ENCODE results near the gene OR5C1.

OR5C1 gene

DNA sequence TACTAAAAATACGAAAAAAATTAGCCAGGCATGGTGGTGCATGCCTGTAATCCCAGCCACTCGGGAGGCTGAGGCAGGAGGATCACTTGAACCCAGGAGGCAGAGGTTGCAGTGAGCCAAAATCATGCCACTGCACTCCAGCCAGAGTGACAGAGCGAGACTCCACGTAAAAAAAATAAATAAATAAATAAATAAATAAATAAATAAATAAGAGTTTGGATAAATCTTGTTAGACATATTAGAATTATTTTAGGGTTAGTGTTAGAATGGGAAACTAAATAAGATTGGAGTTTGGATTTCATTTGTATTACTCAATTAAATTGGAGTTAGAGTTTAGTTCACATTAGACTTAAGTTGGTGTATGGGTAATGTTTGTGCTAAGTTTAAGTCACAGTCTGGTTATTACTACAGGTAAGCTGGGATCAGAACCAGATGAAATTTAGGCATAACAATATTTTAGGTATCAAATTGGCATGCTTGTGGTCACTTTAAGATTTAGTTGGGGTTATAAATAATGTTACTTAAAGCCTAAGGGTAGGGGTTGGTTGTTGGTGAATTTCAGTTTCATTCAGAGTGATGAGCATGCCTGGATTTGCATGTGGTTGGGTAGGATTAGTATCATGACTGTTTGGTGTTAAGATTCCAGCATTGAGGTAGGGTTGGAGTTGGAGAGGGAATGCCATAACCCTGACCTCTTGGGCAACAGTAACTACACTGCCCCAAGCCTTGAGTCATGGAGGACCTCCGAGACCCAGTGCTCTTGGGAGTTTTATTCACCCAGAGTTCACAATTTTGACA, 3.3 kb downstream of the OR5C1 start:
- no peaks in the 10 kb centered on the region for H3K79me2 ChIP-seq (ENCODE audit: insufficient read depth, low read depth)
- H3K36me3 ChIP-seq (ENCODE audit: insufficient read depth) = no peaks in the 10 kb centered on the region
- TF ChIP-seq, protein P1, sequence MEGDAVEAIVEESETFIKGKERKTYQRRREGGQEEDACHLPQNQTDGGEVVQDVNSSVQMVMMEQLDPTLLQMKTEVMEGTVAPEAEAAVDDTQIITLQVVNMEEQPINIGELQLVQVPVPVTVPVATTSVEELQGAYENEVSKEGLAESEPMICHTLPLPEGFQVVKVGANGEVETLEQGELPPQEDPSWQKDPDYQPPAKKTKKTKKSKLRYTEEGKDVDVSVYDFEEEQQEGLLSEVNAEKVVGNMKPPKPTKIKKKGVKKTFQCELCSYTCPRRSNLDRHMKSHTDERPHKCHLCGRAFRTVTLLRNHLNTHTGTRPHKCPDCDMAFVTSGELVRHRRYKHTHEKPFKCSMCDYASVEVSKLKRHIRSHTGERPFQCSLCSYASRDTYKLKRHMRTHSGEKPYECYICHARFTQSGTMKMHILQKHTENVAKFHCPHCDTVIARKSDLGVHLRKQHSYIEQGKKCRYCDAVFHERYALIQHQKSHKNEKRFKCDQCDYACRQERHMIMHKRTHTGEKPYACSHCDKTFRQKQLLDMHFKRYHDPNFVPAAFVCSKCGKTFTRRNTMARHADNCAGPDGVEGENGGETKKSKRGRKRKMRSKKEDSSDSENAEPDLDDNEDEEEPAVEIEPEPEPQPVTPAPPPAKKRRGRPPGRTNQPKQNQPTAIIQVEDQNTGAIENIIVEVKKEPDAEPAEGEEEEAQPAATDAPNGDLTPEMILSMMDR (conservative IDR thresholded peaks at IDR 0.05; ENCODE audit: low read depth, low read length) = no peak
- H4K20me1 ChIP-seq (ENCODE audit: insufficient read depth) = no peaks in the 10 kb centered on the region
- H3K9ac ChIP-seq = no peak overlapping the region
- no peaks in the 10 kb centered on the region for H3K27me3 ChIP-seq (ENCODE audit: insufficient read depth, low read depth)
- no peak overlapping the region for H2AFZ ChIP-seq (ENCODE audit: low read depth)
- H3K4me3 ChIP-seq (IDR thresholded peaks at IDR 0.05; ENCODE audit: insufficient read depth, low read depth, low read length) = no peak overlapping the region
- peaks cover 8% of the 10 kb centered on the region for H3K4me1 ChIP-seq (ENCODE audit: low read depth, poor library complexity, severe bottlenecking)
- no peak overlapping the region for H3K27ac ChIP-seq
- no peak overlapping the region for H3K4me2 ChIP-seq

DNA sequence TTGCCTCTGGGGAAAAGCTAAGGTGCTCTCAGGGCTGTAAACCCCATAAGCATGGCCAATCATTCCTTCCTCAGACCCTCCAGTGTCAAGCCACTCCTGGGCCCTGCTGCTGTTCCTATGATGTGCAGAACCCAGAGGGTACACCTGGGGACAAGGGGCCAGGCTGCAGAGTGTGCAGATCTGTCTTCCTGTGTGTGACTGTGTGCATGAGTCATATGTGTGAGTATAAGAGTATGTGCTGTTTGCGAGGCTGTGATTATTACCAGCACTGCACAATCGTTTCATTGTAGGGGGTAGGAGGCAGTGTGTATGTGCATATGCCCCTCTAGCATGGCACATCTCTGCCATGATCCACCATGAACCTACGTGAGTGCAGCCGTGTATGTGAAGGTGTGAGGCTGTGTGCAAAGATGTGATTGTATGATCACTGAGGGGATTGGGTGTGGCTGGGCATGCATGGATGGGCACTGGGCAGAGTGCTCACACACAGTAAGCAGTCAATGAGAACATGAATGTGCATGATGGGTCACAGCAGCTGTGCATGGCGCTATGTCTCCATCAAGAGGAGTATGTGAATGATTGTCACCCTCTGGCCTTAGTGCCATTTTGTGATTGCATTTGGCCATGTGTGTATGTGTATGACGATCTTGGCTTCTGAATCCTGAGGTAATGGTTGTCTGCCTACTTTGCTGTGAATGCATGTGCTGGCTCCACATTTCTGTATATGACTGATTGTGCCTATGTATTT, 8.8 kb downstream of the OR5C1 start:
- no peaks in the 10 kb centered on the region for H4K20me1 ChIP-seq (ENCODE audit: insufficient read depth)
- H3K27ac ChIP-seq = no peak overlapping the region
- TF ChIP-seq, protein P1 (conservative IDR thresholded peaks at IDR 0.05; ENCODE audit: low read depth, low read length) = no peak
- no peak overlapping the region for H3K4me3 ChIP-seq (IDR thresholded peaks at IDR 0.05; ENCODE audit: insufficient read depth, low read depth, low read length)
- no peaks in the 10 kb centered on the region for H3K36me3 ChIP-seq (ENCODE audit: insufficient read depth)
- H3K9ac ChIP-seq = no peak overlapping the region
- H3K4me2 ChIP-seq = no peak overlapping the region
- no peak overlapping the region for H2AFZ ChIP-seq (ENCODE audit: low read depth)
- peaks cover 2% of the 10 kb centered on the region for H3K4me1 ChIP-seq (ENCODE audit: low read depth, poor library complexity, severe bottlenecking)
- no peaks in the 10 kb centered on the region for H3K27me3 ChIP-seq (ENCODE audit: insufficient read depth, low read depth)
- H3K79me2 ChIP-seq (ENCODE audit: insufficient read depth, low read depth) = no peaks in the 10 kb centered on the region

DNA sequence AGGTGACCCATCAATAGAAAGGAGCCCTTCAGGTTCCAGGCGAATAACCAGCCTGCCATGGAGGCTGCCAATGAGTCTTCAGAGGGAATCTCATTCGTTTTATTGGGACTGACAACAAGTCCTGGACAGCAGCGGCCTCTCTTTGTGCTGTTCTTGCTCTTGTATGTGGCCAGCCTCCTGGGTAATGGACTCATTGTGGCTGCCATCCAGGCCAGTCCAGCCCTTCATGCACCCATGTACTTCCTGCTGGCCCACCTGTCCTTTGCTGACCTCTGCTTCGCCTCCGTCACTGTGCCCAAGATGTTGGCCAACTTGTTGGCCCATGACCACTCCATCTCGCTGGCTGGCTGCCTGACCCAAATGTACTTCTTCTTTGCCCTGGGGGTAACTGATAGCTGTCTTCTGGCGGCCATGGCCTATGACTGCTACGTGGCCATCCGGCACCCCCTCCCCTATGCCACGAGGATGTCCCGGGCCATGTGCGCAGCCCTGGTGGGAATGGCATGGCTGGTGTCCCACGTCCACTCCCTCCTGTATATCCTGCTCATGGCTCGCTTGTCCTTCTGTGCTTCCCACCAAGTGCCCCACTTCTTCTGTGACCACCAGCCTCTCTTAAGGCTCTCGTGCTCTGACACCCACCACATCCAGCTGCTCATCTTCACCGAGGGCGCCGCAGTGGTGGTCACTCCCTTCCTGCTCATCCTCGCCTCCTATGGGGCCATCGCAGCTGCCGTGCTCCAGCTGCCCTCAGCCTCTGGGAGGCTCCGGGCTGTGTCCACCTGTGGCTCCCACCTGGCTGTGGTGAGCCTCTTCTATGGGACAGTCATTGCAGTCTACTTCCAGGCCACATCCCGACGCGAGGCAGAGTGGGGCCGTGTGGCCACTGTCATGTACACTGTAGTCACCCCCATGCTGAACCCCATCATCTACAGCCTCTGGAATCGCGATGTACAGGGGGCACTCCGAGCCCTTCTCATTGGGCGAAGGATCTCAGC, 11.6 kb downstream of the OR5C1 start, which contains the start of gene OR1K1:
OR1K1 (plus strand) TSS at position 58 of the 995 bp plus-strand sequence; CDS start at position 58, 0 bp downstream.
- Histone ChIP-seq H3K9ac (no peak within 1 kb of the TSS), H3K27me3 (ENCODE audit: insufficient read depth, low read depth) (no peaks in the 10 kb centered on the region), H3K4me1 (ENCODE audit: low read depth, poor library complexity, severe bottlenecking) (no peaks in the 10 kb centered on the region), H3K4me3 (IDR thresholded peaks at IDR 0.05; ENCODE audit: insufficient read depth, low read depth, low read length) (no peak within 1 kb of the TSS), H4K20me1 (ENCODE audit: insufficient read depth) (no peaks in the 10 kb centered on the region), H3K36me3 (ENCODE audit: insufficient read depth) (no peaks in the 10 kb centered on the region), H3K4me2 (no peak within 1 kb of the TSS), H2AFZ (ENCODE audit: low read depth) (no peak within 1 kb of the TSS), H3K27ac (no peak within 1 kb of the TSS), H3K79me2 (ENCODE audit: insufficient read depth, low read depth) (no peaks in the 10 kb centered on the region)
- TF ChIP-seq, protein P1 (conservative IDR thresholded peaks at IDR 0.05; ENCODE audit: low read depth, low read length) = no peak

DNA sequence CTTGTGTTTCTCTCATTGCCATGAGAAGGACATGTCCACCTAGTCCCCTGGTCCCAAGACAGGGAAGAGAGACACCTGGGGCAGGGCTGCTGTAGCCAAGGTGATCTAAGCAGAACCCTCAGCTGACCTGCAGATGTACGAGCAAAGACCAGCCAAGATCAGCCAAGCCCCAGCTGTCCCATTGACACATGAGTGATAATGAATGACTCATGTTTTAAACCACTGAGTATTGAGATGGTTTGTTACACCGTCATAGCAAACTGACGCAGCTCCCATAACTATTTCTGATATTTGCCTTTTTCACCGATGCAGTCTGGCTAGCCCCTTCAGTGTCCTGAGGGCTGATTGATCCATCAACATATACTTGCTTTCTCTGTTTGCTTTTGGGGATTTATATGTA, 17.9 kb downstream of the OR5C1 start:
- no peaks in the 10 kb centered on the region for H3K27me3 ChIP-seq (ENCODE audit: insufficient read depth, low read depth)
- no peak overlapping the region for H3K9ac ChIP-seq
- H3K4me3 ChIP-seq (IDR thresholded peaks at IDR 0.05; ENCODE audit: insufficient read depth, low read depth, low read length) = no peak overlapping the region
- no peaks in the 10 kb centered on the region for H3K36me3 ChIP-seq (ENCODE audit: insufficient read depth)
- H3K4me2 ChIP-seq = no peak overlapping the region
- H4K20me1 ChIP-seq (ENCODE audit: insufficient read depth) = no peaks in the 10 kb centered on the region
- H3K79me2 ChIP-seq (ENCODE audit: insufficient read depth, low read depth) = no peaks in the 10 kb centered on the region
- no peaks in the 10 kb centered on the region for H3K4me1 ChIP-seq (ENCODE audit: low read depth, poor library complexity, severe bottlenecking)
- TF ChIP-seq, protein P1 (conservative IDR thresholded peaks at IDR 0.05; ENCODE audit: low read depth, low read length) = no peak
- H3K27ac ChIP-seq = no peak overlapping the region
- no peak overlapping the region for H2AFZ ChIP-seq (ENCODE audit: low read depth)
